Umbilical cord (tissue), 2 donors: Measurements from ENCODE around the gene DIPK1C. TPM values are rescaled to one million over a fixed set of nuclear protein-coding genes. Genes with fewer than 3 reads are reported as not detected.

Source experiments
- DNase-seq: peaks from one replicate; pipeline ENCODE4 v3.0.0-alpha.2; 2015; ENCODE audit warnings: low spot score
- total RNA-seq: library from RNA; depleted of rRNA; stranded (reverse); fragments of >200 nt; gene quantifications from one replicate; pipeline ENCODE4 v1.2.3, GENCODE V29; 2014; ENCODE audit warnings: low replicate concordance; ENCODE audit not compliant: insufficient read depth

Gene DIPK1C
- total RNA-seq, 1 donor from 2014 or later: 3.1 TPM

DNA sequence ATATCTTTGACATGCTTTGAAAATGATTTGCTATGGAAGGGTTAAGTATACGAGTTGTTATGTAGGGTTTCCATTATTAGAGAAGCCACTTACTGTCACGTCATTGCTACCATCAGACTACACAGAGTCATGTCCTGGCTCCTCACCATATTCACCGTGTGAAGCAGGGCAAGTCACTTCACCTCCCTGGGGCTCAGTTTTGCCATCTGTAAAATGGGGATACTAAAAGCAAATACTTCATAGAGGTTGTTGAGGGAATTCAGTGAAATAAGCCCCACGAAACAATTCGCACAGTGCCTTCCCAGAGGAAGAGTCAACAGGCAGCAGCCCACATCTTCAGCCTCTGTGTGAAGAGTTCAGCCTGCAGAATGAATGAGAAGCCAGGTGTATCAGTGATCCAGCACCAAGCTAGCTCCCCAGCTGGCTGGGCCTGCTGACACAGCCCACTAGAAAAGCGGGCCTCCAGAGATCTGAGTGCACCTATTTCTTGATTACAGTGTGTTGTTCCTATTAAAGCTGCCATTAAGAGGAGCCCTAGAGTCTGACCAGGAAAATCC, 3.4 kb downstream of the DIPK1C start:
- DNase-seq: no peak

- DNase-seq: peak; percentile 88
Measured at GRCh38 chr18:74453016-74453566, 4.0 kb downstream of the DIPK1C start.

GRCh38 chr18:74451148-74451547, 6.0 kb downstream of the DIPK1C start:
- DNase-seq: no peak

DNA sequence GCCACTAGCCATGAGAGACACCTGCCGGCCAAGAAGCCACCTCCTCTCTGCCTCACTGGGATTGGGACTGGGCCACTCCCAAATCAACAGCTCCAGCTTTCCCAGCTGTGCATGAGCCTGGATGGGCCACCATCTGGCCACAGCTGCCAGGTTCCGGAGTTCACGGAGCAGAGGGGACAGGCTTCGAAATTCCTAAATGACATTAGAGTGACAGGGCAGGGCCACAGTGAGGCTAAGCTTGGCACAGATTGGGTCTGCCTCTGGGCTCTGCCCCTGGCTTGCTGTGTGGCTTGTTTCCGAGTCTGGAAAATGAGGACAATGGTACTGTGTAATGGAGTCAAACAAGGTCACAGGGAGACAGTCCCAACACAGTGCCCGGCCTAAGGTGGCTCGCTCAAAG, 6.5 kb downstream of the DIPK1C start:
- DNase-seq: no peak

DNA sequence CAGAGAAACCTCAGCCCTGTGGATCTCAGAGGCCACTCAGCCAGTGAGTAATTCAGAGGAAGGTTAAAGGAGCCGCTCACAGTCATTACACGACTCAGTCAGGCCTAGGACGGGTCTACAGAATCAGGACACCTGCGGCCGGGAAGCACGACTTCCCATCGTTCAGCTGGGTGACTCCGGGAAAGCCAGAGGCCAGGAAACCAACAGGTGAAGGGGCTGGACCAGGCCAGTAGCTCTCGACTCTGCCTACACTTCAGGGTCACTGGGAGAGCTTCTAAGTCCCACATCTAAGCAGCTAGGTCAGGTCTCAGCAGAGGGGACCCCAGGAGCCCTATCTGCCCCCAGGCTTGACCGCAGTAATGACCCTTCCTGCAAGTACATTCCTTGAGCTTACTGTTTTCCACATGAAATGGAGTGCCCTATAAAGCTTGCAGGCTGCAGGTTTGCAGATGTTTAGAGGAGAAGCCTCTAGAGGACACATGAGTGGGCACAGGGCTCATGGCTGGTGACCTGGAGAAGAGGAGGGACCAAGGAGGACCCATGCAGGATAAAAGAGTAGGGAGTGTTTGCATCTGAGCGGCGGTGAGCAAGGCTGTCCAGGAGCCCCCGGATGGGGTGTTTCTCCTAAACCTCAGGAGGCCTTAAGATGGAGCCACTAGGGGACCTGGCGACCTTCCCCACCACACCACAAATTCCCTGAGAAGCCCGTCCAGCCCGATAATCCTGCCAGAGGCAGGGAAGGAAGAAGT, 9.5 kb downstream of the DIPK1C start:
- DNase-seq: no peak

DNA sequence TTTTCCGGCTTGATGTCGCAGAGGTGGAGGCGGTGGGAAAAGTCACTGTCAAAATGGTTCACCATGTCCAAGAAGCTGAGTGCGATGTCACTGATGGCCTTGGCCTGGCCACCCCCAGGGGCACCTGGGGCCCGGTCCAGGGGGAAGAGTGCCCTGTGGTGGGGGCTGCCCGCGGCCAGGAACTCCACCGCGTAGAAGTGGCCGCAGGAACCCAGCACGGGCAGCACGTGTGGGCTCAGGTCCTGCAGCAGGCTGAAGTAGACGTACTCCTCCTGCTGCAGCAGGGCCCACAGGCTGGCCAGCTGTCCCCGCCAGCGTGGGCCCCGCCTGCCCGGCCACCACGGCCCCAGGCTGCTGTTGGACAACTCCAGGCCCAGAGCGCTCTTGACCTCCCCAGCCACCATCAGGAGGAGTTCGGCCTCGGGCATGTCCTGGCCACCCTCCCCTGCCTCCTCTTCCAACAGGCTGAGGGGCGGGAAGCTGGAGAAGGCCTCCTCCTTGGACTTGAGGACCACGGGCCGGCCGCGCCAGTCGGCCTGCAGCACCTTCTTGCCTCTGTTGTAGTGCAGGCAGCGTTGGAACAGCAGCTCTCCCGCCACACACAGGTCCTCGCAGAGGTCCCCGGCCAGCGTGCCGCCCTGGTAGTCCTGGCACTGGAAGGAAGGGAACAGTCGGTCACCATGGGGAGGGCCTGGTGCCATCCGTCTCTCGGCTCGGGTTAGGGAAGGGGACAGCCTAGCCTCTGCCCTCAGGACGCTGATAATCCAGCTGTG, 10.3 kb downstream of the DIPK1C start:
- no peak for DNase-seq

- no peak for DNase-seq
Measured at GRCh38 chr18:74446178-74446577, 10.9 kb downstream of the DIPK1C start.

DNA sequence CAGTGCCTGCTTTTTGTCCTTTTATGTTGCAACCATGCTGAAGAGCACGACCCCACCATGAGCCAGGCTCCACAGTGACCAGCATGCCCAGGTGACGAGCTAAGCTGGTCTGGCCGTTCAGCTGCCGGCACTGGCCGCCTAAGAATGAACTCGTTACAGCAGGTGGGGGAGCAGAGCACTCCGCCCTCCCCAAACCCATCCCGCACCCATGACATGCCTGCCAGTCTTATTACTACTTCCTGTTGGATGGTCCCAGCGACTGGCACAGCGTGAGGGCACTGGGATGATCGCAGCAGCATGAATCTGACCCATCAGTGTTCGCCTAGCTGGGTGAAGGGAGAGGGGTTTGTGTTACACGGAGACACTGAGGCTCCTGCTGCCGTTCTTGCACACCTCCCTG, 11.5 kb downstream of the DIPK1C start:
- DNase-seq: no peak

GRCh38 chr18:74444104-74444503, 13.0 kb downstream of the DIPK1C start:
- no peak for DNase-seq

- DNase-seq: no peak
Measured at GRCh38 chr18:74440808-74441427, 16.2 kb downstream of the DIPK1C start.

GRCh38 chr18:74438091-74438490, 19.0 kb downstream of the DIPK1C start:
- DNase-seq: no peak

DNA sequence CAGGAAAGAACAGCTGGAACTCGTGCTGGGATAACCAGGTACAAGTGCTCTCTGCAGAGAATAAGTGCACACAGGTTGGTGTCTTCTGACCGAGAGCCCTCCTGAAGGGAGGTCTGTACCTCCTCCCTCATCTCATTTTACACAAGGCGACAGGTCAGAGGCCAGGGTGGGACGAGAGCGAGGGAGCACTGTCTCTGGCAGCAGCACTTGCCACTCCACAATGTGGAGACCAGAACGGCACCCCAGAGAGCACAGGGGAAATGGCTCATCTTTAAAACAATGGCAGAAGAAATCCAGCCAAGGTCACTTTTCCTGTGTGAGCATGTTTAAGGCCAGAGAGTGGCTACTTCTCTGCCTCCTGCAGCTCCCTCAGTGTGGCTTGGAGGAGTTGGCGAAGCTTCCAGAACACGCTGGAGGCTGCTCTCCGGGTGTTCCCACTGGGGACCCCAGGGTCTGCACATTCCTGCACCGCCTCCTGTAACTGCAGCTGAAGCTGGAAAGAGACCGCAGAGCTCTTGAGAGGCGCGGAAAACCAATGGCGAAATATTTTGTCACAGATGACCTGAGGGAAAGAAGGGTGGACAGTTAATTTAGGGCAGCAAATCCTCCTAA, 20.8 kb downstream of the DIPK1C start:
- DNase-seq: no peak

GRCh38 chr18:74435740-74436139, 21.4 kb downstream of the DIPK1C start:
- no peak for DNase-seq

GRCh38 chr18:74434466-74434865, 22.6 kb downstream of the DIPK1C start:
- DNase-seq: no peak

DNA sequence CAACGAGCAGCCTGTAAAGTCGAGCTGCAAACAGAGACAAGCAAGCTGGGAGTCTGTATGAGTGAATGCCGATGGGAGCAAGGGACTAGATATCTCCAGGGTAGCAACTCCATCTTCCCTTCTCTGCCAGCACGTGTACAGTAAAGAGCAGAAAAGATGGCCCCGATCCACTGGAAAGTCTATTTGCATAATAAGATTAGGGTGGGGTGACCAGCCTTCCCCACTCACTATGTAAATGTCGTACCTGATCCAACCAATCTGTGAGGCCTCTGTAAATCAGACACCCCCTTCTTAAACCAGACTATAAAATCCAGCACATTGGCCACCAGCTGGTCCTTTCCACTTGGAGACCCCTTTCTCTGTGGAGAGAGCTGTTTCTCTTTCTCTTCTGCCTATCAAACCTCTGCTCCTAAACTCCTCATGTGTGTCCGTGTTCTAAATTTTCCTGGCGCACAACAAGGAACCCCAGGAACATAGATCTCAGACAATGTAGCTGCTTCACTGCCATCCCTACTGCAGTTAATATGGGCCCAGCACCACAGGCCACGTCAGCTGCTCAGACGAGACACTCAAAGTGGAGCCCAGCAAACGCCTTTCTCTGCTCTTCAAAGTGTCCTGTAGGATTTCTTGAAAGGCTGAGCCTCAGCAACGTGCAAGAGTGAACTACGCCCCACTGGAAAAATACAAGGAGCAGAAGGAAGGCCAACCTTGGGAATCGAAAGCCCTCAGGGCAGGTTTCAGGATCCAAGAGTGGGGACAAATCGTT, 26.1 kb downstream of the DIPK1C start:
- DNase-seq: no peak

- no peak for DNase-seq
Measured at GRCh38 chr18:74430231-74430630, 26.9 kb downstream of the DIPK1C start.

GRCh38 chr18:74429096-74429495, 28.0 kb downstream of the DIPK1C start:
- DNase-seq: peak; percentile 59

- DNase-seq: no peak
Measured at GRCh38 chr18:74427442-74428112, 29.5 kb downstream of the DIPK1C start.

DNA sequence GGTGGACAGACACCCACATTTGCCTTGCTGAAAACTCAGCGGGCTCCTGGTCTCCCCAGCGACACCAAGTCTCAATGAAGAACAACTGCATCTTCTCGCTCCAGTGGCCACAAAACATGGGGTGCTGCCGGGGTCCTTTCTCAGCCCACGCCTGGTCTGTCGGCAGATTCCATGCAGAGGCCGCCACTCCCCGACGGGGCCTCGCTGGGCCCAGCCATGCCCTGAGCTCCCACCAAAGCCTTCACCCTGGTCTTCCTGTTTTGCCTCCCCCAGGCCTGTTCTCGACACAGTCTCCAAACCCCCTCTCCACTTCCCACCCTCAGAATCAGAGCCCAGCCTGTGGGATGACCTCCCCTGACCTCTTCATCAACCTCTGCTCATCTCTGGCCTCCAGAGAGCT, 31.2 kb downstream of the DIPK1C start:
- no peak for DNase-seq

GRCh38 chr18:74425161-74425560, 31.9 kb downstream of the DIPK1C start:
- no peak for DNase-seq
